ENCODE data around the gene ORC2. TPM values are rescaled to one million over a fixed set of nuclear protein-coding genes. Genes with fewer than 3 reads are reported as not detected.
"Not testable (repeated sequence)": the region's sequence is repeated elsewhere in the genome, so short reads cannot be mapped to it uniquely, and the experiment has no call there.

ORC2 gene
- total RNA-seq, 1 experiment from 2014 or later = 12.9 TPM

GRCh38 chr2:200944467-200945394 lies 18.7 kb downstream of the ORC2 start:
- DNase-seq (ENCODE audit: low read depth) = peak; percentile 83
- in situ Hi-C loops (cut with HindIII; ENCODE audit: low pct_unique_long_range_greater_than_20kb, low sequenced_read_pairs) = no loop called here

DNA sequence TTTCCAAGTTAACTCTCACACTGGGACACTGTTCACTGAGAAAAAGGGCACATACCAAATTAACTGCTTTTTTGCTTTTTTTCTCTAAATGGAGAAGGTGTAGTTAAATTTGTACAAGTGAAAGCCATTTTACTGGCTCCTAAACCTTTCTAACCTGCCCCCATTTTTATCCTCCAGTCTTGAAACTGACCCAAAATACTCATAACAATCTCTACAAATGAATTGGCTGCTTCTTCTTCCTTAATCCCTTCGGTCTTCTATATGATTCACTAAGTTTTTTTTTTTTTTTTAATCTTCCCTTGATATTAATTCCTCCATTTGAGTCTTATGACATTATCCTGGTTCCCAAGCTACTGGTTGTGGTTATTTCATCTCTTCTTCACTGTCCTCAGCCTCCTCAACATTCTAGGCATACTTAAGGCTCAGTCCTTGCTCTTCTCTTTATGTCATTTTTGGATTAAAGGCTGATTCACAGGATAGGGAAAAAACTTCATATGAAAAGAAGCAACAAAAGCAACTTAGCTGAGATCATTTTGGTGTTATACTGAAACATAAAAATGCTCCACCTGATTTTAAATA lies 19.8 kb downstream of the ORC2 start:
- in situ Hi-C loops (cut with HindIII; ENCODE audit: low pct_unique_long_range_greater_than_20kb, low sequenced_read_pairs) = no loop called here
- DNase-seq (ENCODE audit: low read depth) = no peak

DNA sequence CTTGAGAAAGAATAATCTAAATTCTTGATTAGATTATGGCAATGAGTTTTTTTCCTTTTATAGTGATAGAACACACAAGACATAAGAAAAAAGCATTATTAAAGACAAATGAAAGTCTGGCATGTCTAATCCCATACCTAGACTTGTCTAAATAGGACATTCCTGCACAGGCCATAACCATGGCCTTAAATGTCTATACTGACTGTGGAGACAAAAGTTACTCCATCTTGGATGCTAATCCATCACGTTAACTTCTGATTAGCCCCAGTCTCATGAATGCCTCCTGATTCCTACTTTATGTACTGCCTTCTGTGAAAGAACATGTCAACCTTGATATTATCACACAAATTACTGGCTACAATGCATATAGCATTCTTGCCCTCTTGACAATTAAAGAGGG lies 23.6 kb downstream of the ORC2 start:
- no peak for DNase-seq (ENCODE audit: low read depth)

DNA sequence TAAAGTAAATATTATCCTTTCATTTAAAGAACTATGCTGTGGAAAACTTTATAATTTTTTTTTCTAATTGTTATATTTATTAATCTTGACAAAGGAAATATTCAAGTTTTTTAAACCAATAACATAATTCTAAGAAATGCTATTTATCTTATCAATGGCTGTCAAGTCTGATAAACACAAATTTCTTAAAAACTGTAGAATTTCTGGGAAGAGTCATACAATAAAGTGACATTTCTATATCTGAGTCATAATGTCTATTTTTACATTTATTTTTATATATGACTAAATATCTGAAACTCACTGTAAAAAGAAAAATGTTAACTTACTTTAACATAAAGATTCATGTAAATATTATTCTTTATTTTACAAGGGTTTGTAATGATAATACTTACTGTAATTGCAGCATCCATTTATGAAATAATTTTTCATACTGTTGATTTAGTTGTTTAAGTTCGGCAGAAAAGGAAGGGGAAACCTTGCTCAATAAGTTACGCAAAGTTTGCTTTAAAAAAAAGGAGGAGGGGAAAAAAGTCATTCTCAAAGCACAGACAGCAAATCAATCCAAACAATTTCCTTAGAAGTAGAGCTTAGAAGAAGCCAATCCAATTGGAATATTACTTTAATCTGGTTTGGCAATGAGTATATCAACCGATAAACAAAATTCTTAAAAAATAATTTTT lies 32.4 kb downstream of the ORC2 start:
- DNase-seq (ENCODE audit: low read depth) = no peak
- in situ Hi-C loops (cut with HindIII; ENCODE audit: low pct_unique_long_range_greater_than_20kb, low sequenced_read_pairs) = no loop called here

More for the DNA sequence above, 23.6 kb downstream of the ORC2 start:
- in situ Hi-C loops (cut with HindIII; ENCODE audit: low pct_unique_long_range_greater_than_20kb, low sequenced_read_pairs) = no loop called here

- in situ Hi-C loops (cut with HindIII; ENCODE audit: low pct_unique_long_range_greater_than_20kb, low sequenced_read_pairs) = no loop called here
- DNase-seq (ENCODE audit: low read depth) = peak; percentile 41
These were observed 33.9 kb downstream of the ORC2 start for GRCh38 chr2:200929334-200930249.

GRCh38 chr2:200922439-200922838 lies 41.0 kb downstream of the ORC2 start:
- in situ Hi-C loops (cut with HindIII; ENCODE audit: low pct_unique_long_range_greater_than_20kb, low sequenced_read_pairs) = no loop called here
- DNase-seq (ENCODE audit: low read depth) = no peak

GRCh38 chr2:200913654-200914053 lies 49.8 kb downstream of the ORC2 start:
- DNase-seq (ENCODE audit: low read depth) = no peak
- in situ Hi-C loops (cut with HindIII; ENCODE audit: low pct_unique_long_range_greater_than_20kb, low sequenced_read_pairs) = no loop called here

GRCh38 chr2:200909958-200910357 lies 53.5 kb downstream of the ORC2 start:
- in situ Hi-C loops (cut with HindIII; ENCODE audit: low pct_unique_long_range_greater_than_20kb, low sequenced_read_pairs) = no loop called here
- DNase-seq (ENCODE audit: low read depth) = no peak

DNA sequence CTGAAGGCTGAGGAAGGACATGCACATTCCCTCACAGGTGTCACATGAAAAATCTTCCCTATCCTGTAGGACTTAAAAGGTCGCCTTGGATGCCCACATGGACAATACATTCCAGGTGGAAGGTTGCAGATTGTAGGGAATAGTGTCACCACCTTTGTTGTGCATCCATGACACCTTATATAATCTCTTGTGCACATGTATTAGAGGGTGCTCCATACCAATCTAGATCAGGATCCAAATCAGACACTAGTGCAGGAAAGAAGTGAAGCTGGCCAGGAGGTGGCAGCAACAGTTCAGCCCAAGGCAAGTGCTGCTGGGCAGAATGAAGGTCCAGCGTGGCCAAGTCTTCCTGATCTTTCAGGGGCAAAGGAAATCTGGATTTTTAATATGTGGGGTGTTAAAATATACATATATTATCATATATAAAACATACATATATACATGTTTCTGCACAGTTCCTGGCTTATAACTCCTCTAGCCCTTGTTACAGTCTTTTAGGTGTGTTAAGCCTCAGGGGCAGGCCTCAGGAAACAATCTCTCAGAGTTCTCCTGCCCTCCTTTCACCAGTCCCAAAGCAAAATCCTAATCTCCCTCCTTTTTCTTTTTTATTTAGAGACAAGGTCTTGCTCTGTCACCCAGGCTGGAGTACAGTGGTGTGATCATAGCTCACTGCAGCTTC lies 57.7 kb downstream of the ORC2 start:
- peak; percentile 65 for DNase-seq (ENCODE audit: low read depth)
- in situ Hi-C loops (cut with HindIII; ENCODE audit: low pct_unique_long_range_greater_than_20kb, low sequenced_read_pairs) = no loop called here

GRCh38 chr2:200901459-200902072 lies 61.9 kb downstream of the ORC2 start:
- in situ Hi-C loops (cut with HindIII; ENCODE audit: low pct_unique_long_range_greater_than_20kb, low sequenced_read_pairs) = no loop called here

GRCh38 chr2:200899482-200899881 lies 64.0 kb downstream of the ORC2 start:
- DNase-seq (ENCODE audit: low read depth) = no peak
- in situ Hi-C loops (cut with HindIII; ENCODE audit: low pct_unique_long_range_greater_than_20kb, low sequenced_read_pairs) = no loop called here

More at GRCh38 chr2:200901459-200902072, 61.9 kb downstream of the ORC2 start:
- peak; percentile 85 for DNase-seq (ENCODE audit: low read depth)

GRCh38 chr2:200888704-200889625 lies 74.5 kb downstream of the ORC2 start, which contains the start of the genes NIF3L1 and PPIL3:
Gene NIF3L1 (plus strand): TSS chr2:200889371. CDS start chr2:200891944, 2,573 bp downstream.
Gene PPIL3 (minus strand): TSS chr2:200889077. CDS start chr2:200887615, 1,462 bp downstream.
- in situ Hi-C loops (cut with HindIII; ENCODE audit: low pct_unique_long_range_greater_than_20kb, low sequenced_read_pairs) = no loop called here
- DNase-seq (ENCODE audit: low read depth) = peak; percentile 98

GRCh38 chr2:200881715-200882249 lies 81.7 kb downstream of the ORC2 start:
- in situ Hi-C loops (cut with HindIII; ENCODE audit: low pct_unique_long_range_greater_than_20kb, low sequenced_read_pairs); DNase-seq (ENCODE audit: low read depth): not testable (repeated sequence)

GRCh38 chr2:200878289-200878880 lies 85.1 kb downstream of the ORC2 start:
- DNase-seq (ENCODE audit: low read depth) = no peak
- in situ Hi-C loops (cut with HindIII; ENCODE audit: low pct_unique_long_range_greater_than_20kb, low sequenced_read_pairs) = no loop called here

DNA sequence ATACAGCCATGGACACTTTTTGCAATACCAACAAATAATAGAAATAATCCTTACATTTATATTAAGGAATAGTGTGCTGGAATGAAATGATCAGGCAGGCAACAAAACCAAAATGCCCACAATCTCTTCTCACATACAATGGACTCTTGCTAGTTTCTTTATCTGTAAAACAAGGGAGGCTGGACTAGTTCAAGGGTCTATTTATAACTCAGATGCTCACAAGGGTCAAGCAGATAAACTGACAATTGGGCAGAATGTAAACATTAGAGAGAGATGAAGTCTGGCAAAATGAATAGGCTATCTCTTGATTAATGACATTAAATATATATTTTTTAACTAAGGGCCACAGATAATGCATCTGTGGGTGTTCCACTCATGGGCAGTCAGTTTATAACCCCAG lies 86.0 kb downstream of the ORC2 start:
- no peak for DNase-seq (ENCODE audit: low read depth)
- in situ Hi-C loops (cut with HindIII; ENCODE audit: low pct_unique_long_range_greater_than_20kb, low sequenced_read_pairs) = no loop called here

Data from Caki2 (cell line).